Astrocyte (in vitro differentiated cells and primary cell): ENCODE data around the gene POTEB3. TPM values are rescaled to one million over a fixed set of nuclear protein-coding genes. Genes with fewer than 3 reads are reported as not detected.
"Not testable (repeated sequence)": the region's sequence is repeated elsewhere in the genome, so short reads cannot be mapped to it uniquely, and the experiment has no call there.

Experiments used
- DNase-seq: peaks from one replicate; pipeline ENCODE4 v3.0.0-alpha.2; 2010; ENCODE audit warnings: low read depth
- FAIRE-seq: peaks from 2 replicates; lab custom pipeline; 2011; peaks lifted over from hg19 to GRCh38; lab: Jason Lieb, UNC
- H2AFZ ChIP-seq: 2 replicates; pipeline ENCODE4 v1.6.0; 2012; ENCODE audit warnings: low read depth, low read length, inconsistent platforms
- H3K27ac ChIP-seq: 2 replicates; pipeline ENCODE4 v1.5.1; 2011; ENCODE audit warnings: low read depth, low read length, inconsistent platforms
- H3K27me3 ChIP-seq: 2 replicates; pipeline ENCODE4 v1.6.0; 2011; ENCODE audit warnings: low read length, inconsistent platforms; ENCODE audit not compliant: insufficient read depth
- H3K36me3 ChIP-seq: 2 replicates; pipeline ENCODE4 v1.5.1; 2011; ENCODE audit warnings: low read length, inconsistent platforms; ENCODE audit not compliant: insufficient read depth
- H3K4me1 ChIP-seq: 2 replicates; pipeline ENCODE4 v1.5.1; 2011; ENCODE audit warnings: low read length, inconsistent platforms; ENCODE audit not compliant: insufficient read depth
- H3K4me2 ChIP-seq: 2 replicates; pipeline ENCODE4 v1.6.0; 2012; ENCODE audit warnings: low read length, inconsistent platforms
- H3K4me3 ChIP-seq: 2 replicates; pipeline ENCODE4 v1.5.1; 2011; ENCODE audit warnings: low read depth, mild to moderate bottlenecking, low read length, inconsistent platforms; ENCODE audit not compliant: insufficient read depth
- H3K79me2 ChIP-seq: 2 replicates; pipeline ENCODE4 v1.6.0; 2012; ENCODE audit warnings: mild to moderate bottlenecking, low read length, inconsistent platforms; ENCODE audit not compliant: insufficient read depth
- H3K9ac ChIP-seq: 2 replicates; pipeline ENCODE4 v1.6.0; 2012; ENCODE audit warnings: mild to moderate bottlenecking, low read length, inconsistent platforms
- H3K9me3 ChIP-seq: 2 replicates; pipeline ENCODE4 v1.5.1; 2012; ENCODE audit warnings: low read depth, mild to moderate bottlenecking, low read length, inconsistent platforms; ENCODE audit not compliant: insufficient read depth
- H4K20me1 ChIP-seq: 2 replicates; pipeline ENCODE4 v1.6.0; 2012; ENCODE audit warnings: low read length, inconsistent platforms; ENCODE audit not compliant: insufficient read depth
- H3K27ac Mint-ChIP-seq: one replicate; pipeline ENCODE4 v1.8.0; 2021; ENCODE audit warnings: mild to moderate bottlenecking, mixed read lengths; ENCODE audit not compliant: unreplicated experiment
- H3K27me3 Mint-ChIP-seq: one replicate; pipeline ENCODE4 v1.8.0; 2021; ENCODE audit warnings: low read depth, mixed read lengths; ENCODE audit not compliant: unreplicated experiment
- H3K36me3 Mint-ChIP-seq: one replicate; pipeline ENCODE4 v1.8.0; 2021; ENCODE audit warnings: low read depth, mixed read lengths; ENCODE audit not compliant: unreplicated experiment
- H3K4me1 Mint-ChIP-seq: one replicate; pipeline ENCODE4 v1.8.0; 2021; ENCODE audit warnings: low read depth, mixed read lengths; ENCODE audit not compliant: unreplicated experiment
- H3K4me3 Mint-ChIP-seq: one replicate; pipeline ENCODE4 v1.8.0; 2021; ENCODE audit warnings: mild to moderate bottlenecking, moderate library complexity, mixed read lengths; ENCODE audit not compliant: unreplicated experiment
- H3K9me3 Mint-ChIP-seq: one replicate; pipeline ENCODE4 v1.8.0; 2021; ENCODE audit warnings: mild to moderate bottlenecking, mixed read lengths; ENCODE audit not compliant: unreplicated experiment
- microRNA-seq: library from miRNA; unstranded; fragments of <30 nt; microRNA quantifications from one replicate; pipeline ENCODE4 v1.2.0, GENCODE V29; 2020
- total RNA-seq: library from RNA; stranded (reverse); gene quantifications from 2 replicates; pipeline ENCODE4 v1.2.1, GENCODE V29; 2021

Gene POTEB3
- total RNA-seq, 1 donor from 2014 or later, result not detected

DNA sequence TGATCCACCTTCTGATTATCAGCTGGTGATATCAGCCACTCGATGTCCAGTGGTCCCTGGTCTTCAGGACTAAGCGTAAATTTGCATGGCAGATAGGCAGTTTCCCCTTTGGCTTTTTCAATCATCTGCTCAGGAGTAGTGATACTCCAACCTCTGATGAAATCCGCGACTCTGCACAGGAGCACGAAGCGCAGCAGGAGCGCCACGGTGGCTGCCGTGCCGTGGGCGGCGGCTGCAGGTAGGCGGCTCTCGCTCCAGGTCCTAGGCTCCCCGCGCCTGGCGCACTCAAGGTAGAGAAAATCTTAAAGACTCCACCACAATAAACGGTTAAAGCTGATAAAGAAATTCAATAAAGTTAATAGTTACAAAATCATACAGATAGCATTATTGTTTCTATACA is 66.6 kb downstream of the POTEB3 start:
- not testable (repeated sequence) for H3K36me3 ChIP-seq, H3K4me1 Mint-ChIP-seq, DNase-seq, H3K4me3 ChIP-seq, H3K4me3 Mint-ChIP-seq, H3K4me2 ChIP-seq, H3K9me3 ChIP-seq, H3K36me3 Mint-ChIP-seq, H3K27ac Mint-ChIP-seq, H2AFZ ChIP-seq, H4K20me1 ChIP-seq, H3K9me3 Mint-ChIP-seq, H3K27me3 ChIP-seq, H3K27ac ChIP-seq, FAIRE-seq, H3K79me2 ChIP-seq, H3K4me1 ChIP-seq, H3K9ac ChIP-seq, H3K27me3 Mint-ChIP-seq

DNA sequence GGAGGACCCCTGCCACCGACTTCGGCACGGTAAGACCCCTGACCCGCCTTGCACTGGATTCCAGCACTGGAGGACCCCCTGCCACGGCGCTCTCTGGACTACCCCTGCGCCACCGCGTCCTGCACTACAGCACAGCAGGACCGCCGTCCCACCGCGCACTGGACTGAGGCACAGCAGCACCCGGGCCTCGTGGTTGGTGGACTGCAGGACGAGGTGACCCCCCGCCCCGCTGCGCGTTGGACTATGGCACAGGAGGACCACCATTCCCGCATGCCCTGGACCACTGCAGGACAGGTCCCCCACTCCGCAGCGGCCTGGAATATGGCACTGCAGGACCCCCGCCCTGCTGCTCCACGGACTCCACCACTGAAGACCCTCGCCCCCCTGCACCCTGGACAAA is 71.1 kb downstream of the POTEB3 start:
- H3K9me3 Mint-ChIP-seq, H3K27ac Mint-ChIP-seq, H4K20me1 ChIP-seq: not testable (repeated sequence)

DNA sequence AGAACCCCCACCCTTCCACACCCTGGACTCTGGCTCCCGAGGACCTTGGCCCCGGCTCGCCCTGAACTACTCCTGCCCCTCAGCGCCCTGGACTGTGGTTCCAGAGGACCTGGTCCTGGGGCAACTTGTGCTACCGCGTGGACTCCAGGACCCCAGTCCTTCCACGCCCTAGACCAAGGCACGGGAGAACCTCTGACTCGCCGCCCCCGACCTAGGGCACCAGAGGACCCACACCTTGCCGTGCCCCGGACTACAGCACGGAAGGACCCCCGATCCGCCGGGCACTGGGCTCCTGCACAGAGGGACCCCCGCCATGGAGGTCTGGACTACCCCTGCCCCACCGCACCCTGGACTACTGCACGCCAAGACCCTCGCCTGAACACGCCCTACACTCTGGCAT is 71.7 kb downstream of the POTEB3 start:
- not testable (repeated sequence) for H3K27me3 Mint-ChIP-seq, DNase-seq

More for the DNA sequence above, 71.1 kb downstream of the POTEB3 start:
- not testable (repeated sequence) for H3K9ac ChIP-seq, H3K4me3 Mint-ChIP-seq, H3K27me3 Mint-ChIP-seq, H3K27ac ChIP-seq, H3K4me2 ChIP-seq, H3K36me3 ChIP-seq, FAIRE-seq, H2AFZ ChIP-seq, H3K79me2 ChIP-seq, H3K4me1 ChIP-seq, H3K4me3 ChIP-seq, DNase-seq, H3K4me1 Mint-ChIP-seq, H3K27me3 ChIP-seq, H3K36me3 Mint-ChIP-seq, H3K9me3 ChIP-seq

More for the DNA sequence above, 71.7 kb downstream of the POTEB3 start:
- not testable (repeated sequence) for H3K9me3 Mint-ChIP-seq, FAIRE-seq, H3K4me1 Mint-ChIP-seq, H3K9me3 ChIP-seq, H4K20me1 ChIP-seq, H3K27me3 ChIP-seq, H3K27ac ChIP-seq, H2AFZ ChIP-seq, H3K4me3 Mint-ChIP-seq, H3K27ac Mint-ChIP-seq, H3K9ac ChIP-seq, H3K79me2 ChIP-seq, H3K4me1 ChIP-seq, H3K36me3 Mint-ChIP-seq, H3K4me2 ChIP-seq, H3K4me3 ChIP-seq, H3K36me3 ChIP-seq

Small RNA genes within 50 kb of the gene (microRNA-seq; reads per million reads assigned to microRNA genes)
- gene MIR3118-3, result not detected
